IMR-90 (cell line): ENCODE measurements around the gene MAGEA12. TPM values are rescaled to one million over a fixed set of nuclear protein-coding genes. Genes with fewer than 3 reads are reported as not detected.

Source experiments
- polyA plus RNA-seq, 3 experiments: library from polyadenylated mRNA; depleted of rRNA; stranded (reverse); fragments of >200 nt; gene quantifications; 2 replicates each; pipeline ENCODE4 v1.2.3, GENCODE V29; 2012; ENCODE audit warnings: low replicate concordance in 1 of 3
- total RNA-seq: library from RNA; depleted of rRNA; stranded (reverse); fragments of >200 nt; gene quantifications from 2 replicates; pipeline ENCODE4 v1.2.3, GENCODE V29; 2012; rRNA removed

Gene MAGEA12
- total and polyA plus RNA-seq, 2 of the 4 experiments (the other 2 are of a cell fraction) = not detected

Other genes with a start within 250 kb of the MAGEA12 start
- under 0.01 TPM in 1 of 2 replicates, not detected in the other for gene GABRQ, start 95.9 kb upstream of the MAGEA12 start, total RNA-seq
- gene GABRQ, start 95.9 kb upstream of the MAGEA12 start, polyA plus RNA-seq (2012; rRNA removed) = 0.03 TPM in 2 replicates
- not detected in 2 replicates for gene MAGEA3, start 35.0 kb upstream of the MAGEA12 start, total RNA-seq
- not detected in 2 replicates for gene MAGEA3, start 35.0 kb upstream of the MAGEA12 start, polyA plus RNA-seq (2012; rRNA removed)
- gene CSAG2, start 24.5 kb upstream of the MAGEA12 start, total RNA-seq = not detected in 2 replicates
- not detected in 2 replicates for gene CSAG2, start 24.5 kb upstream of the MAGEA12 start, polyA plus RNA-seq (2012; rRNA removed)
- not detected in 2 replicates for gene MAGEA2B, start 19.1 kb upstream of the MAGEA12 start, total RNA-seq
- not detected in 2 replicates for gene MAGEA2B, start 19.1 kb upstream of the MAGEA12 start, polyA plus RNA-seq (2012; rRNA removed)
- gene CSAG1, start within 50 bp of the MAGEA12 start, total RNA-seq = not detected in 2 replicates
- not detected in 2 replicates for gene CSAG1, start within 50 bp of the MAGEA12 start, polyA plus RNA-seq (2012; rRNA removed)
- not detected in 2 replicates for gene MAGEA2, start 20.1 kb downstream of the MAGEA12 start, total RNA-seq
- not detected in 2 replicates for gene MAGEA2, start 20.1 kb downstream of the MAGEA12 start, polyA plus RNA-seq (2012; rRNA removed)
- not detected in 2 replicates for gene CSAG3, start 25.5 kb downstream of the MAGEA12 start, total RNA-seq
- not detected in 2 replicates for gene CSAG3, start 25.5 kb downstream of the MAGEA12 start, polyA plus RNA-seq (2012; rRNA removed)
- not detected in 2 replicates for gene MAGEA6, start 35.9 kb downstream of the MAGEA12 start, total RNA-seq
- gene MAGEA6, start 35.9 kb downstream of the MAGEA12 start, polyA plus RNA-seq (2012; rRNA removed) = not detected in 2 replicates
- 15.8 and 25.8 TPM in 2 replicates for gene CETN2, start 97.0 kb downstream of the MAGEA12 start, total RNA-seq
- 31.2 and 34.0 TPM in 2 replicates for gene CETN2, start 97.0 kb downstream of the MAGEA12 start, polyA plus RNA-seq (2012; rRNA removed)
- 20.8 and 22.8 TPM in 2 replicates for gene NSDHL, start 97.3 kb downstream of the MAGEA12 start, total RNA-seq
- gene NSDHL, start 97.3 kb downstream of the MAGEA12 start, polyA plus RNA-seq (2012; rRNA removed) = 26.0 and 27.1 TPM in 2 replicates
- gene ZNF185, start 164.3 kb downstream of the MAGEA12 start, total RNA-seq = 3.2 and 3.6 TPM in 2 replicates
- gene ZNF185, start 164.3 kb downstream of the MAGEA12 start, polyA plus RNA-seq (2012; rRNA removed) = 6.2 and 6.3 TPM in 2 replicates